AG08396 (cell line): Measurements from ENCODE around the gene CA5A.

ENCODE experiments used
- DNase-seq: peaks from one replicate; pipeline ENCODE4 v3.0.0; 2012; ENCODE audit warnings: low spot score, mixed read lengths

Gene CA5A

DNA sequence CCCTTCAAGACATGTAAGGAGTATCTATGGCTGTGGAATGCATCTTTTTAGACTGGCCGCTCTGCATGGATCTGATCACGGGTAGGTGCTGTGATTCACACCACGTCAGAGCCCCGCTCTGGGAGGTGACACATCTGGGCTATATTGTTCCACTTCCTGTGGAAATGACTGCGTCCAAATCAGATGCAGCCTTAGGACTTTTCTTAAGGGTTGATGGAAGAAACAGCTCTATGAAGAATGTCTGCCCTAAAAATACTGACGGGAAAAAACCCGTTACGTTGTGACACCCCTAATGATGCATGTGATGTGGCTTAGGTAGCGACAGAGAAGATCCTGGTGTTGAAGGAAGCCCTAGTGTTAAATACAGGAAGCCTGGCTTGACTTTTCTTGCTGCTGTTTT is 27.1 kb upstream of the CA5A start:
- peak; percentile 30 for DNase-seq

DNA sequence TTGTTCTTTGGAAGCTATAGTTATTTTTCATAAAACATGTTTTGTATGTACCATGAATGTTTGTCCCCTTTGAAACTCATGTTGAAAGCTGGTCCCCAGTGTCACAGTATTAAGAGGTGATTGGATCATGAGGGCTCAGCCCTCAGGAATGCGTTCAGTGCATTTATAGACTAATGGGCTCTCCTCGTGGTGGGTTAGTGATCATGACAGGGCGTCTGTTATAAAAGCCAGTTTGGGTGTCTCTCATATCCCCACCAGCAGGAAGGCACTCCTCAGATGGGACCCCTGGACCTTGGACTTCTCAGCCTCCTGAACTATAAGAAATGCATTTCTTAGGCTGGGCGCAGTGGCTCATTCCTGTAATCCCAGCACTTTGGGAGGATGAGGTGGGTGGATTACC is 25.3 kb upstream of the CA5A start:
- no peak for DNase-seq

DNA sequence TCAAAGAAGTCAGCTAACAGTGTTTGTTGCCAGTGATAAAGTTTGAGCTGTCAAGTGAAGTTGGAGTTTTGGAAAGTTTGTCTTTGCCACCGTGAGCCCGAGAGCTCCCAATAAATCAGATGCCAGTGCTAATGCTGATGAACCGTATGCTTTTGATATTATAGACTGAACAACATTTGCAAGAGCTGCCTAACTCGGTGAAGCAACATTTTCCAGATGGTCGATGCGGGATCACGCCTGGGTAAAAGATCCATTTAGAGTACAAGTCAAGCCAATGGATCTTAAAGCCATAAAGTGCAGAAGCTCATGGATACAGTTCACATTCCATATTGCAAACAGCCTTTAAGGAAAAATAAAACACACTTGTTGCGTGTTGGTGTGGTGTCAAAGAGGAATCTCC is 24.5 kb upstream of the CA5A start:
- no peak for DNase-seq

DNA sequence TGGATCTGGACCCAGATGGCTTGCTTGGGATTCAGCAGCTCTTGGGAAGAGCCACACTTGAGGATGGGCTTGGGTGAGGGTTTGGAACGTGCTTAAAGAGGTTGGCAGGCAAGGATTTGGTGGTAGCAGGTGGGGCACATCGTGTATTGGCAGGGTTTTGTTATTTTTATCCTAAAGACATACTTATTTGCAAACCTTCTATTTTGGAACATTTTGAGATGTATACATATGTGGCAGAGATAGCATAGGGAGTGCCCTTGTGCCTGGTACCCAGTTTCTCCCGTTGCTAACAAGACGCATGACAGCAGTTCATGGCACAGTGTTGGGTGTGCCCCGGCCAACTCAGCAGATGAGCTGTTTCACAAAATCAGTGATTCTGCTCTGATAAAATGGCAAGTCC is 24.0 kb upstream of the CA5A start:
- no peak for DNase-seq

DNA sequence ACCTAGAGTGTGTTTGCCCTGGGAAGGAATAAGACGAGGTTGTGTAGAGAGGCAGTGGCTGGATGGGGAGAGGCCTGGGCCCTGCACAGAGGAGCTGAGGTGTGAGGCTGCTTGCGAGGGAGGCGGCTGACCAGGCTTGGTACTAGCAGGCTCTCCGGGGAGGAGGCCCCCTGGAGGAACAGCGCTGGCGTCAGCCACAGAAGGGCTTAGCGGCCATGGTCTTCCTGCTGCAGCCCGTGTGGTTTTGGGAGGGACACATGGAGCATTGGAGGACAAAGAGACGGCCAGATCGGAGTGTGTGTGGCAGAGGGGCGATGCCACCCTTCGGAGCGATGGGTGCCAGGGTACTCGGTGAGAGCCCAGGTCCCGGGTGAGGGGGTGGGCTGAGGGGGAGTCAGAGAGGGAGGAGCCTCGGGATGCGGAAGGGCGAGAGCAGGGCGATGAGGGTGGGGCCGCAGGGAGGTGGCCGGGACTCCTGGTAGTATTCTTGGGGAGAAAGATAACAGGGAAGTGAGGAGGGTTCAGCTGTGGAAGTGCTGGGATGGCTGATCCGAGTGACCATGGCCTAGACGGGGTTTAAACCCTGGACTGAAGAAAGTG is 23.2 kb upstream of the CA5A start:
- DNase-seq, result no peak

DNA sequence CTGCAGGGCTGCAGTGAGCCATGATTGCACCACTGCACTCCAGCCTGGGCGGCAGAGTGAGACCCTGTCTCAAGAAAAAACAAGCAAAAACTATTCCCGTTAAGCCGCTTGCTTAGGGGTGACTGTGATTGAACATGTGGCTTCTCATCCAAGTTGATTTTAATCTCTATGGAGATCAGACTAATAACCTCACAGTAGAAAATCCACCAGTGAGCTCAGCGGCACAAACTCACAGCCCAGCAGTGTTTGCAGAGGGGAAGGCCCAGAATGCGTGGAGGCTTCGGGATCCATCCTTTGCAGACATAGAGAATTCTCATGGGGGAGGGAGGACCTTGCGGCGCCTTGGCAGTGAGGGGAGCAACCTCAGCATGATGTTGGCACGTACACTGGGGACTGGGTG is 22.3 kb upstream of the CA5A start:
- DNase-seq, result no peak

DNA sequence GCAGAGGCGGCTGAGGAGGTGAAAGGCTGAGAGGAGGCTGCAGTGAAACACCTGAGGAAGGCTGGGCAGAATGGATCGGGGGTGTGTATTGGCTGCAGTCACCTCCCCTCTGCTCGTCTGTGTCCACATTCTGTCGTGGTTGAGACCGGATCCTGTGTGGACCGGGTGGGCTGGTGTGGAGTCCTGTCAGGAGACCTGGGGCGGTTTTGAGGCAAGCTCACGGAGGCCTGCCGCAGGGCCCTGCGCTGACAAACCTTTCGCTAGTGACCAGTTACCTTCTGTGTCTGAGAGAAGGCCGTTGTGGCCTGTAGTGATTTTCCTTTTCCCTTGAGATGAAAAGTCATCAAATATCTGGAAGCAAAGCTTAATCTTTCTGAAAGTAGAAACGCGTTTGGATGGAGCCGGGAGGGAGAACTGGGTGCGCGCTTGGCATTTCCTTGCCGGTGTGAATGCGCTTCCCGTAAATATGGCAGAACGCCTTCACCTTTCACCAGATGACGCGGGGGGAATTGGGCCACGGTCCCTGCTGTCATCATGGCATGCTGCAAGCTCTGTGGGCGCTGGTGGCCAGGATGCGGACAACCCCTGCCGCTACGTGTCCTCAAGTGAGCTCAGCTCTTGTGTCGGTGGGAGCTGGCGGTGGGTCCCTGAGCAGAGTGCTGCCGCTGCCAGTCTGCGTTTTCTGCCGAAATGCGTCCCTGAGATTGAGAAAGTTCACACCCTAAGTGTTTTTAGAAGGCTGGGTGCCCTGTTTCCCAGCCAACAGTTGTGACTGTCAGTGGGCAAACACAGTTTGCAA is 21.2 kb upstream of the CA5A start:
- DNase-seq, result no peak

DNA sequence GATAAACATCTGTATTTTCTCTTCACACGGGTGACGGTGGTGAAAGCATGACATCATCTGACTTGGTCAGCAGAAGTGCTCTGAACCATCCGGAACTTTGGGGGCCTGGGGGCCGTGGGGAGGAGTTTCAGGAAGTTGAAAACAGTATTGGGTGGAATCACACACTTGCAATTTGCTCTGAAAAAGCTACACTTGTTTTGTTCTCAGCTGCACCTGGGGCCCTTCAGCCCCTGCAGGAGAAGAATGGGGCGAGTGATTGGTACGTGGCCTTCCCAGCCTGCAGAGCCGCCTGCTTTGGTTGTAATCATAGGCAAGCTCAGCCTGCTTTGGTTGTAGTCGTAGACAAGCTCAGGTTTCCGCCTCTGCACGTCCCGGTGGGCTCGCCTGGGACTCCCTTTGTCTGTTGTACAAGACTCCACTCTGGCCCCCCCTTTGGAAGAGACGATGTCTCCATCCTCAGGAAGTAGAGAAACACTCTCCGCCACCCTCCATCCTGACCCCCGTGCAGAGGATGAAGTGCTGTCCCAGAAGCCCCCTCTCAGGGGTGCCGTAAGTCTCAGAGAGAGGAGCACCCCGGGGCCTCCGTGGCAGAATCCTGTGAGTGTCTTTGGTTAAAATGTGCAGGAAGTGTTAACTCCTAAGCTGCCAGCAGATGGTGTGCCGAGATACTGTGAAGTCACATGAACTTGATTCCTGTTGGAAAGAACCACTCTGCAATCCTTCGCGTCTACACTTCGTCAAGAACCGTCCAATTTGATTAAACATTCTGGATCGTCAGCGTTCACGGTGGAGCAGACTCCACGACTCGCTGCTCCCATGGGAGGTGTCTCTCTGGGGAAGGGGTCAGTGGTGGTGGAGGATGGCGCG is 20.3 kb upstream of the CA5A start:
- DNase-seq, result peak; percentile 40

DNA sequence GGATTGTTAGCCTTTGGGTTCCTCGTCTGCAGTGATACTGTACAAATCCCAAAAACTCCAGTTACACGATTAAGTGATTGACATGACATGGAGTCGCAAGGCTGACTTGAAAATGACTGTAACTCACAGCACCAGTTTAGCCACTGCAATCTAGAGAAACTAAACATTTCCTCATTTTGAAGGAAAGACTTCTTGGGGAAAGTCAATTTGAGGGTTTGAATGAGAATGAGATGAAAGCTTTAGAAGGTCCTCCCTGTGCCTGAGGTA is 19.7 kb upstream of the CA5A start:
- no peak for DNase-seq

DNA sequence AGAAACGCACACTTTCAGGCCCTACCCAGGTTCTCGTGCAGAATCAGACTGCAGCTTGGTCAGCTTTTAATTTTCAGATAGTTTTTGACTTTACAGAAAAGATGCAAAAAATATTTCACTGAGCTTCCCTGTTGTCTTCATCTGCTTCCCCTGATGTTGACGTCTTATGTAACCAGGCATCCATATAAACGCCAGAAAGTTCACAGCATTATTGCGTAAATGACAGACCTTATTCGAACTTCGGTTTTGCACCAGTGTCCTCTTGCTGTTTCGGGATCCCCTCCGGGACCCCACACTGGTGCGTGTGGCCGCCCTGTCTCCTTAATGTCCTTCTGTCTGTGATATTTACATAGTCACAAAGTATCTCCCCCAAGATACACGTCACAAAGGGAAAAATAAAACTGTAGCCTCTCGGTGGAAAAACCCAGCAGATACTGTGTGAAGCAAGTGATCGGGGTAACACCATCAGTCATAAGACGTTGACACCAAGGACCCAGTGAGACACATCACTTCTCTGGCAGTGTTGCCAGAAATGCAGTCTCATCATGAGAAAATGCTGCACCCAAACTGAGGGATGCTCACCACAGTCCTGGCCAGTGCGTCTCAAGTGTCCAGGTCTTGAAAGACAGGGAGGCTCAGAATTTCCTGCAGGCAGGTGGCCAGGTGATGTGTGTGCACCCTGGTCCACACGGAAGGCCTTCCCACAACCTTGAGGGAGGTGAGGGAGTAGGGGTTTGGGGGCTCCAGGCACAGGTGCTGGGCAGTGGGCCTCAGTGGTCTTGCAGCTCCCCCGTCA is 19.2 kb upstream of the CA5A start:
- peak; percentile 28 for DNase-seq

DNA sequence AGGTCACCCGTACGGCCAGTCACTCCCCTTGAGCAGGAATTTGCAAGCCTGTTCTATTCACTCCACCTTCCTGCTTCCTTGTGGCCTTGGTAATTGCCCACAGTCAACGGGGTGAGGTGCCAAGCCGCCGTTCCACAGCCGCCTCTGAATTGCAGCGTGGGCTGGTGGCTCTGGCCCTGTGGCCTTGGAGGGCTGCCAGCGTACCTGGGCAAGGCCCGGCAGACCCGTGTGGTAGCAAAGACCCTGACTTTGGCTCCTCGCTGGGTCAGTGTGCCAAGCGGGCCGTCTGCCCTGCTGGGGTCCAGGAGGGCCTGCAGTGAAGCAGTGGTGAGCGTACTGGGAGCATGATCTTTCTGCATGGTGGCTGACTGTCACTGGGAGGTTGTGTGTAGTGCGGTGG is 18.5 kb upstream of the CA5A start:
- DNase-seq, result no peak

DNA sequence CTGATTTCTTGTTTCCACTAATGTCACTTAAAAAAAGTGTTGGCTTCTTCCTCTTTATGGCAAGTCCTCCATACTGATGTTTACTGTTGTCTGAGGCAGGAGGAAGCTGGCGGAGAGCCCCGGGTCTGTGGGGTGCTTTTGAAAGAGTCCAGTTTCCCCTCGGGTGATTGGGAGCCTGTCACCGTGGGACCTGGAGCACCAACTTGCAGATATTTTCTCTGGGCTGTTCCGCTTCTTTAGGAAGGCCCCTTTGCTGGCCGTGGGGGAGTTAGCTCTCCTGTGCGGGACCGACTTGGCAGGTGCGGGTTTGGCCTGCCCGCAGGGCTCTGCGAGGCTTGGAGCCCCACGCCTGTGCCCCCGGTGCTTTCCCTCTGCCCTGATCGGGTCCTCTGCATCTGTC is 18.0 kb upstream of the CA5A start:
- no peak for DNase-seq

DNA sequence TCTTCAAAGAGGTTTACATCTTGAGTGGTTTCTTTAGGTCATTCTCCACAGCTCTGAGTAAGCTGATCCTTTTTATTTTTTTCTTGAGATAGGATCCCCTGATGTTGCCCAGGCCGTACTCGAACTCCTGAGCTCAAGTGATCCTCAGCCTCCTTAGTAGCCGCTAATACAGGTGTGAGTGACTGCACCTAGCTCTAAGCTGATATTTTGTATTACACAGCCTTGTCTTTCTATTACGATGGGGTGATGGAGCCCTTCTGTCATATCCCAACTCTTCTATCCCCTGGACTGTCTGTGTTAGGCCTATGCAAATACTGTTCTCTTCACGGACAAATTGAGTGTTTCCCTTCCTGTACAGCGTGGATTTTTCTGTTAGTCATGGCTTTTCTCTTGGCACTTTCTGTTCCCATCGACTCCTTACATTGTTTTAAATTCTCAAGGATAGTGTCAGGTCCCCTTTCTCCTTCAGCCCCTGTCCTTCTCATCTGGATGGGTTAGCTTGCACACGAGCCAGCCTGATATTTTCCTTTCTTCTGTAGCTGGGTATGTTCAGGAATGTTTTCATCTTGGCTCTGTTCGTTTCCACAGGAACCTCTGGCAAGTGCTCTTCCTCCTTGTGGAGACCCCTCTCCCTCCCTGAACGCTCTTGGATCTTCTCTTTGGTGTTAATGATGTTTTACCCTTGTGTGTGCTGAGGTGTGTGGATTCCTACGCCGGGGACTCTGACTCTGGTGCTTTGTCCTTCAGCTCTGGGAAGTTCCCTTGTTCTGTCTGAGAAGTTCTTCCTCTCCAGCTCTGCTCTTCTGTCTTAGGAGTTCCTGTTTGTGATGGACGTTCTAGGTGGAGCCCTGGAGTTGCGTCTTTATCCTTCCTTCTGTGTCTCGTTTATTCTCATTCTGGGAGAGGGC is 17.2 kb upstream of the CA5A start:
- DNase-seq, result no peak

DNA sequence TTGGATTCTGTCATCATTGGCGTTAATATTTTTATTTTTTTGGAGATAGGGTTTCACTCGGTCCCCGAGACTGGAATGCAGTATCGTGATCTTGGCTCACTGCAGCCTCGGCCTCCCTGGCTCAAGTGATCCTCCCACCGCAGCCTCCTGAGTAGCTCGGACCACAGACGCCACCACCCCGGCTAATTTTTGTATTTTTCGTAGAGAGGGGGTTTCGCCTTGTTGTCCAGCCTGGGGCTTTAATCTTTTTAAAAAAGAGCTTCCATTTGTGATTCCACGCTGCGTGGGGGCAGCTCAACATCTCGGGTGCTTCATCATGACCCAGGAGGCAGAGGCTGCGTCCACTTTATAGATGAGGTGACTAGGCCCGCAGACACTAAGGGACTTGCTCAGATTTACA is 16.4 kb upstream of the CA5A start:
- DNase-seq, result no peak

DNA sequence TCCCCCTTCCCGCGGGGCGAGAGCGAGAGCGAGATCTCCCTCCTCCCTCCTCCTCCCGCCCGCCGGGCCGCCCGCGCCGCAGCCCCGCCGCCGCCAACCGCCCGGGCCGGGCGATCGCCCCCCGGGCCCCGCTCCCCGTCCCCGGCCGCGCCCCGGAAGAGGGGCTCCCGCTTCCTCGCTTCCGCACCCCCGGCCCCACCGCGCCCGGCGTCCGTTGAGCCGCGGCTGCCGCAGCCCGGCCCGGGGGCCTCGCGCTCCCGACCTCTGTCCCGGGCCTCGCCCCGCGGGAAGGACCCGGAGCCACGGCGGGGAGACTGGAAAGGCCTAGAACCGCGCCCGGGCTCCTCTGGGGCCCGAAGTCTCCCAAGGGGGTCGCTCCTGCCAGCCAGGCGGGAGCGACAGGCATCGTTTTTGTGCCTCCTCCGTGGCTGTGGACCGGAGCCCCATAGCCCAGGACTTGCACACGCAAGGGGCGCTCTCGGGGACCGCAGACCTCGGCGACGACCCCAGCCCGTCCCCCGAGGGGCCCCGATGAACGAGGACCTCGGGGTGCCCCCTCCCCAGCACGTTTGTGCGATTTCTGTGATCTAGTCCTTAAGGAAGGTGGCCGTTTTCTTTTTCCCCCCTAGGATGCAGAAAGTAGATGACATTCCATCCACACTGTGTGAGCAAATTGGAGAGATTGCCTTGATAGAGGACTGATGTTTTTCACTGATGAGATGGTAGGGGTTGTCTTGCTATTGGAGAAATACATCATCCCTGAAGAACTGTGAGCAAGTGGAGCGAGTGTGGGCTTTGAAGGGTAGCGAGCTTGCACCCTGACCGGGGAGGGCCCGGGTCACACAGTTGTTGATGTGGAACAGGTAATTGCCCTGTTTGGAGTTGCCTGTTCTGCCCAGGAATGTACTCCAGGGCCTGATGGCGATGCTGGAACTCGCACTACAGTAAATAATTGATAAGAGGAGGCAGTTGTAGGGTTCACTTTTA is 15.5 kb upstream of the CA5A start:
- DNase-seq, result no peak

DNA sequence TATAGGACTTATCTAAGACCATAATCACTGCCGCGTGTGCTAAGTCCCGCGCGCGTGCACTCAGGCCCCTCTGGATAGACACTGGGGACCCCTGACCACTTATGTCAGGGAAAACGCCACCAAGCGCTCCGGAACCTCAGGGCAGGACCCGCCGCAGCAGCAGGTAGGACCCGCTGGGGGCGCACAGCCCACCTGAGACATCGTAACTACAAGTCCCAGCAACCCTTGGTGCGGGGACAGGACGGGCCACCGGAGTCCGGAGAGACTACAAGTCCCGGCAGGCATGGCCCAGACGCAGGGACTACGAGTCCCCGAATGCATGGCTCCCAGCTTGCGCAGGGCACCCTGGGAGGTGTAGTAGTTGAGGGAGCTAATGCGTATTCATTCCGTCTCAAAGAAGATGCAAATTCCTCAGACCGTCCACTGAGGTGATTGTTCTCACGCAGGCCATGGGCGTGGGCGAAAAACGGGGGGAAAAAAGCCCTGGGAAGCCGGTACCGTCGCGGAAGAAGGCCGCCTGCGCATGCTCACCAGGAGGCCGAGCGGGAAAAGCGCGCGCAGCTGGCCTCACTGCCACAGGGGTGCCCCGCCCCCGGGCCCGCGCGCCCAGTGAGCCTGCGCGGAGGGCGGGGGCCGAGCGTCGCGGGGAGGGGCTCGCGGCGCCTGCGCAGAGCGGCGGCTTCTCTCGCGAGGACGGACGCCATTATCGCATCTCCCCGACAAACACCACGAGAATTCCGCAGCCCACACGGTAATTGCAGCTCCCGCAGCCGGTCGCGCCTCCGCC is 14.6 kb upstream of the CA5A start, which contains the start of gene BANP:
BANP (plus strand) TSS at position 670 of the 787 bp plus-strand sequence. CDS start 23,682 bp downstream, outside the sequence.
- peak; percentile 100 for DNase-seq

DNA sequence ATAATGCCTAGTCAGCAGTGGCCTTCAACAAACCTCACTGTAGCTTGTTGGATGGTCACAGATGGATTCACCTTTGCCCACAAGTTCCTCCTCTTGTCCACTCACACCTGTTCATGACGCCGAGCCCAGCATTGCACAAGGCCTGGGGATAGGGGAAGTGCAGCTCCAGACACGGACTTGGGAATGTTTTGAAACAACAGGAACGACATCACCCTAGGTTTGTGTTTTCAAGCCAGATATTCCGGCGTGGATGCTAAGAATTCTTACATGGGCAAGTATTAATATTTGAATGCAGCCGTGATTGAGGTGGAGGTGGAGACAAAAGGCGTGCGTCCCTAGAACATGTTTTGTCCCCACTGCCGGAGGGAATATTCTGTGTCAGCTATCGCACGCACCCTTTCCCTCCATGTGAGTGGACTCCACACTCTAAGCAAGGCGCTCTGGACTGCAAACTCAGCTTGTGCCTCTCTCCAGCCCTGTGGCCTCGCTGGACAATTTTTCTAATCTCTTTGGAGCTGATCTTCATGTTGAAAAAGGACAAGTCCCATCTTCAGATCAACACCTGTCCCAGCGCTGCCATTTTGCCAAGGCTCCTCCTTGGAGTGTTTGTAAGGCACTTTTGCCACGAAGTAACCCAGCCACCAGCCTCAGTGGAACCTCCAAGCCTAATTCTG is 12.9 kb upstream of the CA5A start:
- DNase-seq, result no peak

DNA sequence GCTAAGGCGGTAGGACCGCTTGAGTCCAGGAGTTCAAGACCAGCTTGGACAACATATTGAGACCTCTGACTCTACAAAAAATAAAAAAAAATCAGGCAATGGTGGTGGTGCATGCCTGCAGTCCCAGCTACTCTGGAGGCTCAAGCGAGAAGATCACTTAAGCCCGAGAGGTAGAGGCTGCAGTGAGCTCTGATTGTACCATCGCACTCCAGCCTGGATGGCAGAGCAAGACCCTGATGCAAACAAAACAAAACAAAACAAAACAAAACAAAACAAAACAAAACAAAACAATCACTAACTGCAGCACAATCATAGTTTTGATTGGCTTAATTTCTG is 12.4 kb upstream of the CA5A start:
- no peak for DNase-seq

DNA sequence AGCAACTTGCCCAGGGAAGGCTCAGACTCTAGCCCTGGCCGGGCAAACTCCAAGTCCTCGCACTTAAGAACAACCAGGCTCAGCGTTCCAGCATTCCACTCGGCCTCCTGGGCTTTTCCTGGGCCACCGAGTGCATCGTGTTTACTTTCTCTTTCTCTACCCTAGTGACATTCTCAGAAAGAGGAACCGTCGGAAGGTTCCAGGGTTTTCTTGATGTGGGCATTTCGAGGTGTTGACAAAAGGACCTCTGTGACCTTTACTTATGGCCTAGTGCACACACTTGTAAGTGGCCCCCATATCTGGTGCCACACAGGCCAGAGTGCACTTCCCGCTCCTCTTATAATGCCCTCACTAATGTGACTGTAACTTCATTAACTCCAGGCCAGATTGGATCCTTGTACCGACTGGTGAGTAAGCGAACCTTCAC is 11.8 kb upstream of the CA5A start:
- no peak for DNase-seq
